Femur (tissue), 1 donor: ENCODE data around the gene ATP10B.

Experiments used
- DNase-seq: peaks from one replicate; pipeline ENCODE4 v3.0.0-alpha.2; 2017

Gene ATP10B

DNA sequence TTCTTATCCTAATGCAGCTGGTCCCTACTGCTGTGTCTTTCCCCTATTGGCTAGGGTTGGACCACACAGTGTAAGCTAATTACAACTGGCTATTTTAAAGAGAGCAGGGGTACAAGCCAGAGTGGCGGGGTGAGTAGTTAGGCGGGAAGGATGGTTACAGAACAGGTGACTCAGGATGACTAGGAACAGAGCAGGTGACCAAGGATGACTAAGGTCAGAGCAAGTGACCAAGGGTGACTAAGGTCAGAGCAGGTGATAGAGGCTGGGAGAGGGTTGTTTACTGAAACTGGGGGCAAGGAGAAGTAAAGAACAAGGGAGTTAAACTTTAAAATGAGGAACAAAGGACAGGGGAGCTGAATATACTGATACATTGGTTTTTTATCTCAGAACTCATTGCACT, 304.9 kb downstream of the ATP10B start:
- no peak for DNase-seq

DNA sequence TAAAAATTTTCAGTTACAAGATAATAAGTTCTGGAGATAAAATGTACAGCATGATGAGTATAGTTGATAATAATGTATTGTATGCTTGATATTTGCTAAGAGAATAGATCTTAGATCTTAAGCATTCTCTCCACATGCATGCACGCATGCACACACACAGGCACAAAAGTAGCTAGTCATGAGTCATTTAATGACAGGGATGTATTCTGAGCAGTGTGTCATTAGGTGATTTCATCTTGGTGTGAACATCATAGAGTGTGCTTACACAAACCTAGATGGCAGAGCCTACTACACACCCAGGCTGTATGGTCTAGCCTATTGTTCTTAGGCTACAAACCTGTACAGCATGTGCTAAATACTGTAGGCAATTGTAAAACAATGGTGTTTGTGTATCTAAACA, 306.2 kb downstream of the ATP10B start:
- no peak for DNase-seq

DNA sequence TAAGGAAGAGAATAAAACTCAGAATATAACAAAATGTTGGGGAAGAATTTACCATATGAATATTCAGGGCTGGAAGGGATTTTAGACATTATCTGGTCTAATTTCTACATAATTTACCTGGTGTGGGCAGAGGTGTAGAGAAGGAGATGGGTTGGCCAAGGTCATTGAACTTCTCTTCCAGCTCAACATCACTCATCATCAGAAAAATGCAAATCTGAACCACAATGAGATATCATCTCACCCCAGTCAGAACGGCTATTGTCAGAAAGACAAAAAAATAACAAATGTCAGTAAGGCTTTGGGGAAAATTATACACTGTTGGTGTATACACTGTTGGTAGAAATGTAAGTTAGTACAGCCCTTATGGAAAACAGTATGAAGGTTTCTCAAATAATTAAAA, 308.6 kb downstream of the ATP10B start:
- DNase-seq = no peak

DNA sequence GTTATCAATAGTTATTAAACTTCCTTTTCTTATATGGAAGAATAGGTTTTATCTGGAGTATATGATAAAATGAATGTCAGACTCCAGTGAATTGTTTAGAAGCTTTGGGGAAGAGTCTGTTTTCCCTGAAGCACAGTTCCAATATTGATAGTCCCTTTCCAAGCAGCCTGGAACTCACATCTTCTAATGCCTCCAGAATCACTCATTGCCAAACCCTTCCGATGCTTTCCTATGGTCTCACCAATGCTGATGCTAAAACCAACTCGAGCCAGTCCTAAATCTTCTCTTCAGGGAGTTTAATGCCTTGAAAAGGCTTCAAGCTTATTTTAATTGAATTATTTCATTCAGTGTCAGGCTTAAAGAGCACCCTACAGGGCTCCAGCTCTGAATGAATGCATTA, 309.2 kb downstream of the ATP10B start:
- no peak for DNase-seq

DNA sequence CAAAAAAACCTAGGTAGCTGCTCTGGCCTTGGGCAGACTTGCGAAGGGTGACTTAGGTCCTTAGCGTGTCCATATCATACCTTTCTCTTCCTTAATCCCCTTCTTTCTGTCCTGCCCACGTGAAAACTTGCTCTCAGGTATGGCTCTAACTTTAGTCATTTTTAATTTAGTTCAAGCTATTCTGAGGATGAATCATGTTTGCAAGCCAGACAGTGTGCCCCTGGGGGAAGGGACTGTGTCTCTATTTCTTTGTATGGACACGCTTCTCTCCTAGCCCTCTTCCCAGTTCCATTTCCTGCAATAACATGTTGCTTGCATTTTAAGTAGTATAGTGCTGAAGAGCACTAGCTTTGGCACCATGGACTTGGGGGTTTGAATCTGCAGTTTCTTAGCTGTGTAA, 309.7 kb downstream of the ATP10B start:
- DNase-seq = no peak

DNA sequence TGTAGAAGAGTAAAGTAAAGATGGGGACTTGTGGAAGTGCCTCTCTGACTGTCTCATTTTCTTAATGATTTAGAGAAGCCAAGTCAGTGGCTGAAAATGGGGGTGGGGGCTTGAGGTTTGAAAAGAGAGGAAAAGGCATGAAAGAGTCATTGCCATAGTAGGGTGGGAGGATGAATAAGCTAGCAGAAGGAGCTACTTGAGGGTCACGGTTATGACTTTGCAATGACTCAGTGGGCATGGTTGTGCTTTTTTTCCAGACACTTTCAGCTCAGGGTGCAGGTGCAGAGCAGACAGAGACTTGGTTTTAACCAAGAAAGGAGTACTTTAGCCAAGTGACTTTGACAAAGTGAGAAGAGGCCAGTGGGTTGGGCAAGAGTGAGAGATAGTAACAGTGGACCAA, 312.6 kb downstream of the ATP10B start:
- DNase-seq = no peak

DNA sequence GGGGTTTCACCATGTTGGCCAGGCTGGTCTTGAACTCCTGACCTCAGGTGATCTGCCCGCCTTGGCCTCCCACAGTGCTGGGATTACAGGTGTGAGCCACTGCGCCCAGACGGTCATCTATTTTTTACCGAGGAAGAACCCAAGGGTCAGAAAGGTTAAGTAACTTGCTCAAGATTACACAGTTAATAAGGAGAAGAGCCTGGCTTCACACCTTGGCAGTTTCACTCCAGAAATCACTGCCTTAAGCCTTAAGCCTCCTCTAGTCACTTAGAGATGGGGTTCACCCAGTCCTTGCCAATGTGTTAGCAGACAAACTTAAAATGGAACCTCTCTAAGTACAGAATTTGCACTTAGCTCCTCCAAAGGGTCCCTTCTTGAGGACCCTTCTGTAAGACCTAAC, 314.1 kb downstream of the ATP10B start:
- no peak for DNase-seq

DNA sequence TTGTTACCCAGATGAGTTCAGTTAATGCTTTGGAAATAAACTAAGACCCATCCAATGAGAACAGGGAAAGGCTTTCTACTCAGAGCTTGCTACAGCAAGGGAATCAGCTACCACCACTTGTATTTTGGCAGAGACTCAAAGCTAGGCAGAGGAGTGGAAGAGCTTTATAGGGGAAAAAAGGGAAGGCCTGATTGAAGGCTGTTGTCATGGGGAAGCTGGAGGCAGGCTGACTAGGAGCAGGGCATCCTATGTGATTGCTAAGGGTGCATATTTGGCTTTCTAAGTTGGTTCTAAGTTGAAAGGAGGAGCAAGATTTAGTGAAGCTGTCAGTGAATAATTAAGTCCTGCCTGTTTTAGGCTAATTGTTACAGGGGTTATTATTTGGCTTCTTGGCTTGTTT, 314.9 kb downstream of the ATP10B start:
- no peak for DNase-seq

DNA sequence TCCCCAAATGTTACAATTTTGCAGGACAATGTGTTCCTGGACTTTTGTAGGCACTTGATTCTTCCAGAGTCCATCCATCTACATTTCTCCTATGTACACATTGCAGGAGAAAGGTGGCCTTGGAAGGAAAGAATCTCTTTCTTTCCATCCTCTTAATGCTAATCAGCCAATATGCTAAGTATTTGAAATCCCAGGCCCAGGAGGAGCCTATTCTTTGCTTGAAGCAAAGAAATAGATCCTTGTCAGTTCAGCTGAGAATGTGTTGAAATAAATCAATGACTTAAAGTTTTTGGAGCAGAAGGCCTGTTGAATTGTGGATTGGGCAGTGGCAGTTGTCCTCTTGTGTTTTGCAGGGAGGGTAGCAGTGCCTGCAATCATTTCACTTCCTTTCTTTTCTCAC, 317.1 kb downstream of the ATP10B start:
- no peak for DNase-seq

DNA sequence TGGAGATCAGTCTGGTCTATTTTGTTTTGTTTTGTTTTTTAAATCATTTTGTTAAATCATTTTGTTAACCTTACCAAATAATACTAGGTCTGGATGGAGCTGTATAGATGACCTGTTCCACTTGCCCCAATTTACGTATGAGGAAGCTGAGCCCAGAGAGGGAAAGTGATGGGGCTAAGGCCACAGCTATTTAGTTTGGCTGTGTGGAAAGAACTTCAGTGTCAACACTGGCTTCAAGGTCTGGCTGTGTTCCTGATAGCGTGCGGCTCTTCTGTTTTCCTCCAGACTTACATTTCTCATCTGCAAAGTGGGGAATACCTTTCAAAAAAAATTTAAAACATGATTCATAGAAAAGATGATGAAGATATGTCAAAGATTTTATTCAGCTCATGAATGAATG, 317.9 kb downstream of the ATP10B start:
- DNase-seq = no peak

DNA sequence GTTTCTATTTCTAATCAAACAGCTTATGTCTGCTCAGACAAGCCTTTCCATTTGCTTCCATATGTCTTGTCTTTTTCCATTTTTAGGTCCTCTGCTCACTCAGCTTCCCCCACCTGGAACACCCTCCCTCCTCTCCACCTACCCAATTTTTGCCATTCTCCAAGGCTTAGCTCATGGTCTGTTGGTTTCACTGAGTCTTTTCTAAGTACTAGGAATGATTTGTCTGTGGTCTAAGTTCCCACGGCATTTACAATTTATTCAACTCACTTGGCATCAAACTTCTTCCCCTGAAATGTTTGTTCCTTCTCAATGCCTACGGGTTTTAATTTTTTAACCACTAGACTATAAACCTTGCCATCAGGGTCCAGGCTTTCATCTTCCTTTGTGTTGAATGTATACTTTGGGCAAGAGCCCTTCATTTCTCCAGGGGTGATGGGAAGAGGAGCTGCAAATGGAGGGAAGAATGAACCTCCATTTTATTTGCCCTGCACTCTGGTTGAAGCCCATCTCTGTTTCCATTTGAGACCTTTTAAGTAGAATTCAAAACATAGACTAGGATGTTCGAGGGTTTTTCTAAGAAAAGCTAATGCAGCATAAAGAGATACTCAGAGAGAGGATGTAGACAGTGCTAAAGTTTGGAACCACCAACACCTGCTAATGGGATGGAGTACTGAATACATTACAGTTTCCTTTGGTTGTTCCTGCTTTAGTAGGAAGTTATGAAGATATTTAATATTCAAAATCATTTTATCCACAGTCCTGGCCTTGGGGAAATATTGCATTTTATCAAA, 326.3 kb downstream of the ATP10B start:
- DNase-seq = no peak

DNA sequence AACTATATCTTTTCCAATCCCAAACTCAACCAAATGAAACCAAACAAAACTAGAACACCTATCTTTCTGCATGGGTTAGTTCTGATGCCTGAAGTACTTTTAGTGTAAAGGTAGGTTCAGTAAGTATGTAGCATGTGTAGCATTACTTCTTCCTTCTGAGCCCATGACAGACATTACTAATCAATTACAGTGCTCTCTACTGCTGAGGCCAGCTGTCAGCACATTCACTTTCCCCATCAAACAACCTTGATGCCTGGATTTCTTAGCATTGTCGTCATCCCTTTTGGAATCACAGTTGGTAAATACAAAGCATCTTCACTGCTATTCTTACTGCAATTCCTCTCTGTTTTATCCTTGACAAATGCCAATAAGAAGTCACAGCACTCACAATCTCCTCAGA, 327.2 kb downstream of the ATP10B start:
- DNase-seq = no peak

DNA sequence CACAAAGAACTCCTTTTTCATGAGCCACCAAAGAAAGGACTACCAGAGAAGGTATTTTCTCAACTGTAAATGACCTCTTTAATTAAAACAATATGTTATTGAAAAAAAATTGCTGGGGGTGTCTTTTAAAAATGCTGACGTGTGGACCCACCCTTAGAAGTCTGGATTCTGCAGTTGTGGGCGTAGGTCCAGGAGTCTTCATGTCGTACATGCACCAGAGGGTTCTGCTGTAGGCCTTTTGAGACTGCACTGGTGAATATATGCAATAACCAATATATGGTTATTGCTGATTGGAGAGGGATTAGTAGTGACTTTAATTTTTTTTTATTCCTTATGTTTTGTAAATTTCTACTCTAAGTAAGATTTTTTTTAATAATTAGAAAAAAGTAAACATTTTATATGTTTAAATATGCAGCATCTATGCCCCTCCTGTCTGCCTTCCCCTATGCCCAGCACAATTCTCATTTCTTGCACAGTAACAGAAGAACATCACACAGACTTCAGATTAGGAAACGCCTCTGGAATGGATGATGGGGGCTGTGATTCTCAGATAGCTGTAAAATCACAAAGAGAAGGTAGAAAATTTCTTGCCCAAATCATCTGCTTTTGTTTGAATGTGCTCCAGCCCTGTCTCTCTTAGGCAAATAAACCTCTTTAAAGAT, 328.4 kb downstream of the ATP10B start:
- no peak for DNase-seq

DNA sequence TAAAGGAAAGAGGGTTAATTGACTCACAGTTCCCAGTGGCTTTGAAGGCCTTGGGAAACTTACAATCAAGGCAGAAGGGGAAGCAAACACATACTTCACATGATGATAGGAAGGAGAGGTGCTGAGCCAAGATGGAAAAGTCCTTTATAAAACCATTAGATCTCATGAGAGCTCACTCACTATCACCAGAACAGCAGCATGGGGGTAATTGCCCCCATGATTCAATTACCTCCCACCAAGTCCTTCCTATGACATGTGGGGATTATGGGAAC, 330.7 kb downstream of the ATP10B start:
- no peak for DNase-seq

DNA sequence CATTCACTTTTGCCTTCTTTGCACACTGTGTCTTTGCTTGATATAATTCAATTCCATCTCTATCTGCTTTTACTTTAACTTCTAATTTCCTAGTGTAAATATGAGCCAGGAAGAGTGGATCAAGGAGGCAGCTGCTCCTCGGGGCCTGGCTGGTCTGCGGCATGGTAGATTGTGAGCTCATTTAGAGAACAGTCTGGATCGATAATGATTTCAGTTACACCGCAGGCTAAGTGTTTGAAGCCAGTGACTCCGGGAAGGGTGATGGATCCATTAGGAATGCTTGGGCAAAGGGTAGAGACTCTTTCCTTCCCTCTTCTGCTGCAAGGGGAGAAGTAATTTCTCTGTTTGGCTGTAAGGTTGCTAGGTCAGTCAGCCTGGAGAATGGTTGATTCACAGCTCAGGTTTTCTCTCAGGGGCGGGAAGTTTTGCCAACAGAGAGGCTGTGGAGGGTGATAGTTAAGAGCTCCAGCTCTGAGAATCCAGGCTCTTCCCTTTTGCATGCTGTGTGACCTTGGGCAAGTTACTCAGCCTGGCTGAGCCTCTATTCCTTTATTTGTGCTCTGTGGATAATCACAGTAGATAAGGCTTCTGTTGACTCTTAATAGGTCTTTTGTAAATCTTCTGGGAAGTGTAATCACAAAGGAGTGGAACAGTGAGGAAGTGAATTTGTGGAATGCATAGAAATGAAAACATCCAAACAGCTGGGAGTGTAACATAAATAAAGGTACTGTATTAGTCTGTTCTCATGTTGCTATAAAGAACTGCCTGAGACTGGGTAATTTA, 331.2 kb downstream of the ATP10B start:
- DNase-seq = no peak

DNA sequence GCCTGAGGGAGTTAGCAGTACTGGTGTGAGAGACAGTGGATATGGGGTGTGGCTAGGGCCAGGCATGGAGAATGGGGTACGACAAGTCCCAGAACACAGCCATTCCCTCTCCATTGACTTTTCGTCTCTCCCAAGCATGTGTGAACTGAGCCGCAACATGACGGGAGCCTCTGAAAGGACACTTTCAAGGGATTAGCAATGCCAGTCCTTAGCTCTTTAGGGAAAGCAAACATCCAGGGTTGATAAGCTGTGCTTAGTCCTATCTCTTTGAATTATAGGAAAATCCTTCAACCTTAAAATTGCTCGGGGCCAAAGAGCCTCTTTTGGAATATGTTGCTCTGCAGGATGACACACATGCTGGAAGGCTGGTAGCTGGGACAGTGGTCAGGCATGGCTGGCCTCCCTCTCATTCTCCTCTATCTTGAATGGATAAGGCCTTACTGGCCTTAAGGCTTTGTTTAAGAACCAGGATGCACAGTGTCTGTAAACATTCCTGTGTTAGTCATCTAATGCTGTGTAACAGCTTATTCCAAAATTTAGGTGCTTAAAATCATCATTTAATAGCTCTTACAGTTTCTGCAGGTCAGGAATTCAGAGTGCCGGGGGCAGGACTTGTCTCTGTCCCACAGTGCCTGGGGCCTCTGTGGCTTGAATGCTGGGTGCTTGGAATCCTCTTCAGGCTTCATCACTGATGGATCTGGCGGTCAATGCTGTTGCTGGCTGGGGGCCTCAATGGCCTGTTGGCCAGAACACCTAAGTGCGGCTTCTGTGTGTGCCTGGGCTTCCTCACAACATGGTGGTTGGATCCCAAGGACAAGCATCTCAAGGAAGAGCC, 335.1 kb downstream of the ATP10B start:
- no peak for DNase-seq

DNA sequence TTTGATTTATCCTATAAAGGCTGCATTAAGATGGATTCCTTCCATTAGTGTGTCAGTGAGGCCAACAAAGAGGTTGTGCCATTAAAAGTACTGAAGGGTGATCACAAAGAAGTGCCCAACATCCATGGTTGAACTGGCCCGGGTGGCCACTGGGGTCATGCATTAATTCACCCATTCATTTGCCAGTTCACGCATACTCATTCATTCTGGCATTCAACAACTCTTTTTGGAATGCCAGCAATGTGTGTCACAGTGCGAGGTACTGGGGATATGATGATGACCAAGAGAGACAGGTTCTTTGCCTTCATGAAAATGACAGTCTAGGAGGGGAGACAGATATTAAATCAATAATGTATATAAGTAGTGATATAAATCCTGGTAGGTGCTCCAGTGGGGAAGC, 337.1 kb downstream of the ATP10B start:
- DNase-seq = no peak

DNA sequence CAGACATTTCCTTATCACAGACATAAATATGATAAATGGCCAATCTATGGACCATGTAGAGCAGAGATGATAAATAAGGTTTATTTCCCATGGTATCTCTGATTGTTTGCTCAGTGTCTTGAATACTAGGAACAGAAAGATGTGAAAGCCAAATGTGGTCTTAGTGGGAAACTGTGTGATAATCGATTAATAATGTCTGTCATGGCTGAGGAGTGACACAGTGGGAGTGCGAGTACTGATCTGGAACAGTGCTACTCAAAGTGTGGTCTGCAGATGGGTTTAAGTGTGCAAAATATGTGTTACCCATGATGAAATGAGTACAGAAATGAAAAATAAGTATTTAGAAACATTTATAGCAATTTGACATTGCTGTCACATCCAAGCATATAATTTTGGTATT, 337.8 kb downstream of the ATP10B start:
- DNase-seq = no peak

DNA sequence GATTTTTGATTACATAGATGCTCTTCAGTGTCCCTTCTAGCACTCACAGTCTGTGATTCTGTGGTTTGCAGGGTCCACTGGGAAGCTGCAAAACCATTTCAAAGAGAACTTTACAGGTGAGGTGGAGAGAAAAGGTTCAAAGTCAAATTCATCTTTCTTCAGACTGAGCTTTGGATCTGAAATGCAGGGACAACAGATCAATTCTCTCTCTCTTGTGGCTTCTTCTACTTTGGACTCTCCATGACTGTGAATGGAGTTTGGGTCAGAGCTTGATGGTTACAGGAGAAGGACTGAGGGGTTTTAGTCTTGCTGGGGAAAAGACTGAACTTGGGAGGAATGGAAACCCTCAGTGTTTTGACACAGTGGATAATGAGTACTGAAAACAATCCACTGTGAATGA, 338.5 kb downstream of the ATP10B start:
- no peak for DNase-seq
